Measurements from ENCODE around the gene TPH1.

Gene TPH1
- 0.92 to 4.2 (median 1.8) reads per million in 3 experiments for total RNA-seq

DNA sequence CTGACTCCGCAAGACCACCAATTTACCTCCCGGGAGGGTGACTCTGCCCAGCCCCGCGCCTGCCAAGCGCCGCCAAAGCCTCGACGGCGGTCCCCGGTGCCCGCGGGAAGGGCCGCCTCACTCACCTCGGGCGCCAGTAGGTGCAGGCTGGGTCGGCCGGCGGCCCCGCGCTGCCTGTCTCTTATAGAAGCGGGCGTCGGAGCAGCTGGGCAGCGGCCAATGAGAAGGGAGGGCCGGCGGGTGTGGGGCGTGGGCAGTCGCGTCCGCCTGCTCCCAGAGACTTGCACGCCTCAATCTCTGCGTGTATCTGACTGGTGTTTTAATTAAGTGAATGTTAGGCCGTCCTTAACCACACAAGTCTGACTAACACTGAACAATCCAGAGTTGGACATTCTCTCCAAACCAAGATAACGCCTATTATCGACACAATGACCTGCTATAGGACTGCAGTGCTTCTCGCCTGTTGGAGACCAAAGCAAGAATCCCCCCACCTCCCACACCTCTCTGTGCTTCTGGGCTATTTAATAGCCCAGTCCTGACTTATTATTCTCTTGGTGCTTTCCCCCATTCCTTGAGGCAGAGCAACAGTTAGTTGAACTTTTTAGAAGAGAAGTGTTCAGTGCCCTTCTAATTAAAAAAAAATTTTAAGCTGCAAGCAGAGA is at the start of gene TPH1:
TSS of gene TPH1 (minus strand) at position 154 of the 662 bp plus-strand sequence. CDS start 5,507 bp downstream, outside the sequence.
- no peak for DNase-seq

DNA sequence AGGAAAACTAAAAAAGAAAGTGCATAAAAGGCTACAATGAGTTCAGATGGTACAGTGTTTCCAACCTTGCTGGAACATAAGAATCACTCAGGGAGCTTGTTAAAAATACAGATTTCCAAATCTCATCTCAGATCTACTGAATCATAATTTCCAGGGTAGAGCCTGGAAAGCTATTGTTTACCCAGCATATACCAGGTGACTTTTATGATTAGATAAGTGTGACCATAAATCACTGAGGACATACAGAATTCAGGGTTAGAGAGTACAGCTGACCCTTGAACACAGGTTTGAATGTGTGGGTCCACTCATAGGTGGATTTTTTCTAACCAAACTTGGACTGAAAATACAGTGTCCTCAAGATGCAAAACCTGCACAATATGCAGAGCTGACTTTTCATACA is 47.9 kb upstream of the TPH1 start:
- DNase-seq = no peak

- DNase-seq = no peak
Observed at GRCh38 chr11:18091731-18092130, 45.7 kb upstream of the TPH1 start.

- DNase-seq = no peak
Observed at GRCh38 chr11:18088966-18089365, 42.9 kb upstream of the TPH1 start.

- no peak for DNase-seq
Observed at GRCh38 chr11:18088366-18088765, 42.3 kb upstream of the TPH1 start.

- DNase-seq = no peak
Observed at GRCh38 chr11:18081551-18081950, 35.5 kb upstream of the TPH1 start.

DNA sequence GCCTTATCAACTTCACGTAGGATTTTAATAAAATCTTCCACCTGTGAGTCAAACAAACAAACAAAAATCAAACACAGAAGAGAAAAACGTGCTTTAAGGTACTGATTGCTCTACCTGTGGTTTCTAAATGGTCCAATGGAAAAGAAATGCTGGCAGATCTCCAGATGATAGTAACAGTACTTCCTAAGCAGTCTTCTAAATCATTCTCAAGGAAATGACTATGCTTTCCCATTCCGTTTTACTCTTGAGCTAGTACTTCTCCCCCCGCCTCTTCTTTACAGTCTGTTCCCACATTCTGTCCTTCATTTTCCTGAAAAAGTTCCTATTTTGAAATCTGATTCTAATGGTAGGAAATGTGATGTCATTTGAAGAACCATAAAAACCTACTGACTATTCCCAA is 34.4 kb upstream of the TPH1 start:
- no peak for DNase-seq

GRCh38 chr11:18078909-18079308 is 32.8 kb upstream of the TPH1 start:
- no peak for DNase-seq

- DNase-seq = no peak
Observed at GRCh38 chr11:18075444-18075843, 29.4 kb upstream of the TPH1 start.

GRCh38 chr11:18071098-18071705 is 25.1 kb upstream of the TPH1 start:
- DNase-seq = no peak

- DNase-seq = no peak
Observed at GRCh38 chr11:18067372-18067771, 21.3 kb upstream of the TPH1 start.

DNA sequence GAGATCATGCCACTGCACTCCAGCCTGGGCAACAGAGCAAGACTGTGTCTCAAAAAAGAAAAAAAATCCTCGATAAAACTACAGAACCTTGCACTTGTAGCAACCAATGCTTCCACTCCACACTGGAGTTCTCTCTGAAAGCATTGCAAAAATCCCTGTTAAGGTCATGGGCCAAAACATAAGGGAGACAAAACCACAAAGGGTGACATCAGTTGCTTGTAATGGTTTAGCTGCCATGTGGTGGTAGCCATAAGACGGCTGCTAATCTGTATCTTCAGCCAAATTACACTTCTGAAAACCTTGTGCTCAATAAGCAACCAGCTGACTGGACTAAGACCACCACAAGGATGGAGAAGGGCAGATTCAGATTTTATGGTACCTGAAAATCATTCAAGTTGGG is 20.6 kb upstream of the TPH1 start:
- no peak for DNase-seq

- no peak for DNase-seq
Observed at GRCh38 chr11:18065572-18065971, 19.5 kb upstream of the TPH1 start.

DNA sequence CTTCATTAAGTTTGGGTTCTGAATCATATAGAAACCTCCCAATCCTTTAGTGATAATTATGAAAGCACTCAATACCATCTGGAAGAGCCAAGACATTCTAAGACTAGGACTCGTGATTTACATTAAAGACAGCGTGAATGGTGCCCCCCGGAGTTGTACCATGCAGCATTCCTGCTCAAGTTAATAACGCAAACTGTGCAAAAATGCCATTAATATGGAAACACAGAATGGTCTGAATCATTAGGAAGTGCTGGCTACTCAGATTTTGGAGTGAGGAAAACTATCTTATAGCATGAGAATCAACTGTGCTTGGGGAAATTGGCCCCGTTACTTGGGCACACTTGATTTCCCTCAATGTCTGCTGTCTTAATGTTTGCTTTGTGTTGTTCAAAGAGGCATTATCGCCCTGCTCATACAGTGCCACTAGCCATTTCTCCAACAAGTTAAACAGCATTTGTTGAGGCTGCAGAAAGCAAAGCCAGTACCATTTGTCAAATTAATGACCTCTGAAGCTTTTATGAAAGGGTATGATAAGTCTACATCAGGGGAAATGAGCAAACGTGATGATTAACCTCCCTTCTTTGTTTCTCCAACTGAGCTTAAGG is 18.5 kb upstream of the TPH1 start:
- DNase-seq = no peak

- no peak for DNase-seq
Observed at GRCh38 chr11:18063862-18064434, 17.9 kb upstream of the TPH1 start.

DNA sequence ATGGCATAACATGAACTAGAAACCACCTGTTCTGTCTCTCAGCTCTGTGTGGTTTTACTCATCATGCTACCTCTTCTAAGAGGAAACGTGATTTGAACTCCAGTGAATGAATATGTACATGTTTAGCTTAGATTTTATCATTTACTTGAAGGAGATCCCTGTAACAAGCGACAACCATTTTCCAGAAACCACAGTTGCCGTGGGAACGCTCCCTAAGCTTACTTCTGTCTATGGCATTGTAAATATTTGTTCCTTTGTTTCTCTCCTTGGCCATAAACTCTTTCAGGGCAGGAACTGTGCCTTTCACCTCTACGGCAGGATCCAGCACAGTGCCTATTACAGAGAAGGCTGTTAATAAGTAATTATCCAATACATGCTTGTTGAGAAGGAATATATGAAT is 17.1 kb upstream of the TPH1 start:
- DNase-seq = no peak

- no peak for DNase-seq
Observed at GRCh38 chr11:18061351-18061750, 15.3 kb upstream of the TPH1 start.

DNA sequence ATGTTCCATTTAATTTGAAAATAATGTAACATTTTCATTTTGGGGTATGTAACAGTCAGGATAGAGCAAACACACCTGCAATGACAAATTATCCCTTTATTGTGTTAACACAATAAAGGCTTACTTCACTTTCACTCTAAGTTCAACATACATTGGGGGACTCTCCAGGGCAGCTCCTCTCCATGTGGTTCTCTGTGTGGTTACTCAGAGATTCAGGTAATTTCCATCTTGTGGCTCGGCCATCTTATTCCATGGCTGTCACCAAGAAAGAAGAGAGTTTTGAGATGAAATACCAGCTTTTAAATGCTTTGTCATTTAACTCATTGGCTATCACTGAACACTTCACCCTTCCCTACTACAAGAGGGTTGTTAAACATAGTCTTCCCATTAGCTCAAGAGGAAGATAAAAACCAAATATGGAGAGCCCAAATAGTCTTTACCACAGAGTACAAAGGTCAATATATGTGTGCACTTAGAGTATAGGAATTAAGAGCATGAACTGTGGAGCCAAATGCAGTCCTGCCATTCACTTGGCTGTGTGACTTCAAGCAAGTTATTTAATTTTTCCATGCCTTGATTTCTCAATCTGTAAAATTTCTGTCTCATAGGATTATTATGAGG is 10.6 kb upstream of the TPH1 start:
- no peak for DNase-seq

DNA sequence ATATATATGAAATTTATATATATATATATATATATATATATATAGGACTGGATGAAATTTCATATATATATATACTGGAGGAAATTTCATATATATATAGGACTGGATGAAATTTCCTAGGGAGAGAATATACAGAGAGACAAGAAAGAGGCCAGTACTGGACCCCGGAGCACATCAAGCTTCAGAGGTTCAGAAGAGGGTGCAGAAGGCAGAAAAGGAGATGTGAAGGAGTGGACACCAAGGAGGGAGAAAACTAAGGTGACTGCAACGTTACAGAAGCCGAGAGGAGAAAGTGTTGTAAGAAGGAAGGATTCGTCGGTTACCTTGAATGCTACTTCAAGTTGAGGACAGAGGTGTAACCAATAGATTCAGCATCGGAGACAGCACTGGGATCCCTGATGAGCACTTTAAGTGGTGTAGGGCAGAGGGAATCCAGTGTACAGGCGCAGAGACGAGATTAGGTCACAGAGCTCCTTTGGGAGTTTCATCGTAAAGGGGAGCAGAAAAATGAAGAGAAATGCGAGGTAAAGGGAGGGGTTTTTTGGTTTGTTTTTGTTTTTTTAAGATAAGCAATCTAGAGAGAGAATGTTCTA is 8.5 kb upstream of the TPH1 start:
- no peak for DNase-seq

GRCh38 chr11:18050848-18051247 is 4.8 kb upstream of the TPH1 start:
- DNase-seq = no peak

DNA sequence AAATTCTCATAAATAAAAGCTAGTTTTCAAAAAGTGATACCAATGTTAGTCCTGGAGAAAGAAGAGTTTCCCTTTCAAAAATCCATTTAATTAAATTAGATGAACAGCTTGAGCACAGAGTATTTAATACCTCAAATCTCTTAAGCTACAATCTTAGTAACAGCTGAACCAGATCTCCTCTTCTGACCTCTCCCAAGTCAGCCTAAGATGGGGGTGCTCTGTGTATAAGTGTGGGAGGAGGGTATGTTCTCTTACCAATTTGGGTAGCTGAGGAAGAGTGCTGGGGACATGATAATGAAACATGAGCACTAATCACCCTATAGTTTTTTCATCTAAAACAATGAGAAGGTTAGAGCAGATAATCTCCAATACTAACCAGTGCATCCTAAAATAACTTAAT is 9.6 kb downstream of the TPH1 start:
- DNase-seq = no peak

- DNase-seq = no peak
Observed at GRCh38 chr11:18027475-18027874, 18.6 kb downstream of the TPH1 start.

GRCh38 chr11:18022419-18022818 is 23.6 kb downstream of the TPH1 start:
- DNase-seq = no peak
